Liver (tissue), 9 donors: Measurements from ENCODE around the gene ANGPTL4. TPM values are rescaled to one million over a fixed set of nuclear protein-coding genes. Genes with fewer than 3 reads are reported as not detected.

Experiments used
- DNase-seq: peaks from one replicate; pipeline ENCODE4 v3.0.0-alpha.2; 2017; ENCODE audit warnings: low spot score
- H3K27ac ChIP-seq, 2 donors: one replicate each; pipeline ENCODE4 v1.7.0; 2013; ENCODE audit warnings: inconsistent platforms in 2 of 2, low read length in 2 of 2, control low read depth in 1 of 2, low read depth in 1 of 2, mild to moderate bottlenecking in 1 of 2
- H3K27me3 ChIP-seq, 4 donors: one replicate each; pipeline versions ENCODE4 v1.6.1 to v1.7.0; 2013; ENCODE audit warnings: low read length in 3 of 4, inconsistent platforms in 1 of 4, mild to moderate bottlenecking in 1 of 4, moderate library complexity in 1 of 4; ENCODE audit not compliant: control insufficient read depth in 4 of 4, insufficient read depth in 4 of 4
- H3K36me3 ChIP-seq, 4 donors: one replicate each; pipeline versions ENCODE4 v1.6.1 to v1.7.0; 2013; ENCODE audit warnings: low read length in 3 of 4, mild to moderate bottlenecking in 3 of 4, low read depth in 1 of 4, moderate library complexity in 1 of 4; ENCODE audit not compliant: control insufficient read depth in 4 of 4, insufficient read depth in 3 of 4
- H3K4me1 ChIP-seq, 4 donors: one replicate each; pipeline versions ENCODE4 v1.6.1 to v1.7.0; 2013; ENCODE audit warnings: low read length in 3 of 4, mild to moderate bottlenecking in 3 of 4, moderate library complexity in 1 of 4; ENCODE audit not compliant: control insufficient read depth in 4 of 4, insufficient read depth in 4 of 4
- H3K4me3 ChIP-seq, 3 donors: one replicate each; pipeline versions ENCODE4 v1.6.1 to v1.7.0; 2013; ENCODE audit warnings: low read length in 3 of 3, control low read depth in 1 of 3, low read depth in 1 of 3, mild to moderate bottlenecking in 1 of 3
- H3K9ac ChIP-seq, 2 donors: one replicate each; pipeline ENCODE4 v1.7.0; 2013; ENCODE audit warnings: low read length in 2 of 2, mild to moderate bottlenecking in 2 of 2, moderate library complexity in 2 of 2, control low read depth in 1 of 2, low read depth in 1 of 2
- H3K9me3 ChIP-seq, 4 donors: one replicate each; pipeline versions ENCODE4 v1.6.1 to v1.7.0; 2013; ENCODE audit warnings: low read length in 3 of 4; ENCODE audit not compliant: control insufficient read depth in 4 of 4
- EGR1 ChIP-seq, 2 donors: IDR thresholded peaks; 2 replicates each; pipeline ENCODE4 v1.6.1; 2016 to 2018; ENCODE audit warnings: antibody characterized with exemption in 2 of 2, low read depth in 2 of 2
- FOXA1 ChIP-seq: IDR thresholded peaks from 2 replicates; pipeline ENCODE4 v1.6.1; 2016; ENCODE audit warnings: antibody characterized with exemption
- FOXA2 ChIP-seq: IDR thresholded peaks from 2 replicates; pipeline ENCODE4 v1.6.1; 2016; ENCODE audit warnings: antibody characterized with exemption
- GABPA ChIP-seq, 2 donors: IDR thresholded peaks in 1 of 2; conservative IDR thresholded peaks in 1 of 2; 2 replicates each; pipeline ENCODE4 v1.6.1; 2016; ENCODE audit warnings: antibody characterized with exemption in 2 of 2, mild to moderate bottlenecking in 1 of 2, moderate library complexity in 1 of 2
- HNF4A ChIP-seq, 2 donors: conservative IDR thresholded peaks; 2 replicates each; pipeline ENCODE4 v1.6.1; 2016; ENCODE audit warnings: antibody characterized with exemption in 2 of 2, mild to moderate bottlenecking in 2 of 2
- HNF4G ChIP-seq: IDR thresholded peaks from 2 replicates; pipeline ENCODE4 v1.6.1; 2016; ENCODE audit warnings: antibody characterized with exemption
- JUND ChIP-seq, 2 donors: IDR thresholded peaks; 2 replicates each; pipeline ENCODE4 v1.6.1; 2016; ENCODE audit warnings: antibody characterized with exemption in 2 of 2
- NR2F2 ChIP-seq: IDR thresholded peaks from 2 replicates; pipeline ENCODE4 v1.6.1; 2016; ENCODE audit warnings: antibody characterized with exemption
- RAD21 ChIP-seq, 2 donors: IDR thresholded peaks; 2 replicates each; pipeline ENCODE4 v1.6.1; 2016; ENCODE audit warnings: antibody characterized with exemption in 2 of 2, mild to moderate bottlenecking in 2 of 2
- RXRA ChIP-seq, 2 donors: IDR thresholded peaks; 2 replicates each; pipeline ENCODE4 v1.6.1; 2017 to 2018; ENCODE audit warnings: antibody characterized with exemption in 2 of 2, mild to moderate bottlenecking in 1 of 2
- SP1 ChIP-seq: IDR thresholded peaks from 2 replicates; pipeline ENCODE4 v1.6.1; 2018; ENCODE audit warnings: antibody characterized with exemption, mild to moderate bottlenecking
- TAF1 ChIP-seq: conservative IDR thresholded peaks from 2 replicates; pipeline ENCODE4 v1.6.1; 2016; ENCODE audit warnings: antibody characterized with exemption, mild to moderate bottlenecking
- YY1 ChIP-seq: IDR thresholded peaks from 2 replicates; pipeline ENCODE4 v1.6.1; 2016; ENCODE audit warnings: antibody characterized with exemption, mild to moderate bottlenecking
- WGBS: extraction: QIAGEN DNeasy Blood & Tissue Kit; methylation state at CpG from one replicate; pipeline ENCODE4 v1.1.7; 2013; 5-methylcytosine and 5-hydroxymethylcytosine counted together
- polyA plus RNA-seq, 2 donors: library from polyadenylated mRNA; stranded (reverse) in 1 of 2; unstranded in 1 of 2; fragments of 200-250 nt in 1 of 2; fragments of >200 nt in 1 of 2; fragmentation: Nextera tagmentation in 1 of 2; extraction: Ambion mirVana in 1 of 2; gene quantifications; one replicate each; pipeline versions ENCODE4 v1.2.1 to v1.2.3, GENCODE V29; 2013 to 2015
- total RNA-seq, 2 donors: library from RNA; depleted of rRNA; stranded (reverse); fragments of >200 nt; gene quantifications; one replicate each; pipeline ENCODE4 v1.2.3, GENCODE V29; 2014
- TF ChIP-seq, protein P1 (sequence below): fragments of 150-350 bp; IDR thresholded peaks from 2 replicates; pipeline ENCODE4 v1.5.1; 2017; ENCODE audit warnings: improper control_type of control experiment, low read depth, low read length; ENCODE audit not compliant: missing input control
- TF ChIP-seq, protein P2 (sequence below): IDR thresholded peaks from 2 replicates; pipeline ENCODE4 v1.6.1; 2016; ENCODE audit warnings: antibody characterized with exemption, mild to moderate bottlenecking
- TF ChIP-seq, protein P3 (sequence below): IDR thresholded peaks from 2 replicates; pipeline ENCODE4 v1.6.1; 2016; ENCODE audit warnings: antibody characterized with exemption
- TF ChIP-seq, protein P4 (sequence below): IDR thresholded peaks from 2 replicates; pipeline ENCODE4 v1.6.1; 2016; ENCODE audit warnings: antibody characterized with exemption
- TF ChIP-seq, protein P5 (sequence below): IDR thresholded peaks from 2 replicates; pipeline ENCODE4 v1.6.1; 2016; ENCODE audit warnings: antibody characterized with exemption
- donor health status: healthy.
- donor health status: healthy.
- donor health status: healthy.
- donor health status: healthy.
- donor health status: healthy.

ANGPTL4 gene
- total and polyA plus RNA-seq, 4 donors: 0.65 to 144 (median 71.6) TPM

DNA sequence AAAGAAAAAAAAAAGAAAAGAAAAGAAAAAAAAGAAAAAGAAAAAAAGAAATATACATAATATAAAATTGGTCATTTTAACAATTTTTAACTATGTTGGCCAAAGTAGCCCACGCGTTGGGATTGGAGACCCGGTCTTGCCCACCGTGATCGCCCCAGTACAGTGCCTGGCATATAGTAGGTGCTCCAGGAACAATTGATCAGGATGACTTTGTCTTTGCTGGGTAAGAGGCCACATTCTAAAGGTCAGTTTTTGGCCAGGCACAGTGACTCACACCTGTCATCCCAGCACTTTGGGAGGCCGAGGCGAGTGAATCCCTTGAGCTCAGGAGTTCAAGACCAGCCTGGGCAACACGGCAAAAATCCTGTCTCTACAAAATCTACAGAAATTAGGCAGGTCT is 3.8 kb upstream of the ANGPTL4 start (continued):
- TF ChIP-seq SP1 (peak; percentile 40), RAD21 (IDR thresholded peaks at IDR 0.05) (no peak), FOXA2 (no peak), RXRA (IDR thresholded peaks at IDR 0.05) (peak; percentile 38 to 63)
- TF ChIP-seq, protein P1, sequence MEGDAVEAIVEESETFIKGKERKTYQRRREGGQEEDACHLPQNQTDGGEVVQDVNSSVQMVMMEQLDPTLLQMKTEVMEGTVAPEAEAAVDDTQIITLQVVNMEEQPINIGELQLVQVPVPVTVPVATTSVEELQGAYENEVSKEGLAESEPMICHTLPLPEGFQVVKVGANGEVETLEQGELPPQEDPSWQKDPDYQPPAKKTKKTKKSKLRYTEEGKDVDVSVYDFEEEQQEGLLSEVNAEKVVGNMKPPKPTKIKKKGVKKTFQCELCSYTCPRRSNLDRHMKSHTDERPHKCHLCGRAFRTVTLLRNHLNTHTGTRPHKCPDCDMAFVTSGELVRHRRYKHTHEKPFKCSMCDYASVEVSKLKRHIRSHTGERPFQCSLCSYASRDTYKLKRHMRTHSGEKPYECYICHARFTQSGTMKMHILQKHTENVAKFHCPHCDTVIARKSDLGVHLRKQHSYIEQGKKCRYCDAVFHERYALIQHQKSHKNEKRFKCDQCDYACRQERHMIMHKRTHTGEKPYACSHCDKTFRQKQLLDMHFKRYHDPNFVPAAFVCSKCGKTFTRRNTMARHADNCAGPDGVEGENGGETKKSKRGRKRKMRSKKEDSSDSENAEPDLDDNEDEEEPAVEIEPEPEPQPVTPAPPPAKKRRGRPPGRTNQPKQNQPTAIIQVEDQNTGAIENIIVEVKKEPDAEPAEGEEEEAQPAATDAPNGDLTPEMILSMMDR: no peak

DNA sequence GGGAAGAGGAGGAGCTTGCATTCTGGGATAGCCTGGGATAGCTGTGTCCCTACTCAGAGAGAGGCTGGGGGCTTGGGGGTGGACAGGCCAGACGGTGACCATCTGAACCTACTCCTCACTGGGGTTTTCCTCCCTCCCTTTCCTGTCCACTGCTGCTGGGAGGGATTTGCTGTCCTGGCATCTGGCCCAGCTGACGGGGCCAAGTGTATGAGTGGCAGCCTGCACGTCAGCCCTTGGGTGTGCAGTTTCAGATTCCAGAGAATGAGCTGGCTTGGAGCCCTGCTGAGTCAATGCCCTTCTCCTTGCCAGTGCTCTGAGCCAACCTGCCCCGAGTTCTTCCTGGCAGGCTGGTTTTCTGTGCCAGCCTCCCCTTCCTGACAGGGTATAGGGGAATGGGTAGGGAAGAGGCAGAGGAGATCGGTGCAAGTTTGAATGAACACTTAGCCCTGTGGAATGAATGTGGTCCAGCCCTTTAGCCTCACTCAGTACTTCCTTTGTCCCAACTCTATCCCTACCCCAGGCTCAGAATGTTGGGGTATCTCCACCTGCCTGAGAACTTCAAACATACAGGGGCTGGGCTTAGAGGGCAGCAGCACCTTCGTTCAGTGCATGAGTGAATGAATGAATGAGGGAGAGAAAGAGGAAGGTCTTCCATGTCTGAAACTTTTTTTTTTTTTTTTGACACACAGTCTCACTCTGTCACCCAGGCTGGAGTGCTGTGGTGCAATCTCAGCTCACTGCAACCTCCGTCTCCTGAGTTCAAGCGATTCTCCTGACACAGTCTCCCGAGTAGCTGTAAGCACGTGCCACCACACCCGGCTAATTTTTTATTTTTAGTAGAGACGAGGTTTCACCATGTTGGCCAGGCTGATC is 1.8 kb upstream of the ANGPTL4 start:
- H3K4me1 ChIP-seq: peaks cover 11 to 48% (median 28%) of the 10 kb centered on the region in 4 donors
- WGBS: 11% methylated on average over 12 of the region's 12 CpGs
- peak overlapping the region in 1 of 2 donors; percentile 21 for H3K9ac ChIP-seq

More for the DNA sequence above, 1.8 kb upstream of the ANGPTL4 start:
- H3K9me3 ChIP-seq: no peaks in the 10 kb centered on the region
- H3K27ac ChIP-seq: peak overlapping the region; percentile 94 to 97
- no peak overlapping the region for H3K4me3 ChIP-seq
- H3K27me3 ChIP-seq: no peaks in the 10 kb centered on the region
- peak; percentile 76 for DNase-seq
- peak; percentile 54 to 55 for TF ChIP-seq RAD21 (IDR thresholded peaks at IDR 0.05)
- TF ChIP-seq HNF4A (conservative IDR thresholded peaks at IDR 0.05): peak; percentile 67 to 81
- TF ChIP-seq JUND (IDR thresholded peaks at IDR 0.05): peak; percentile 87 to 93
- TF ChIP-seq SP1: peak; percentile 86
- TF ChIP-seq TAF1: no peak
- TF ChIP-seq GABPA (IDR thresholded peaks at IDR 0.05 in 1 of 2, conservative IDR thresholded peaks at IDR 0.05 in 1 of 2): peak in 1 of 2 donors; percentile 58
- TF ChIP-seq, protein P2, sequence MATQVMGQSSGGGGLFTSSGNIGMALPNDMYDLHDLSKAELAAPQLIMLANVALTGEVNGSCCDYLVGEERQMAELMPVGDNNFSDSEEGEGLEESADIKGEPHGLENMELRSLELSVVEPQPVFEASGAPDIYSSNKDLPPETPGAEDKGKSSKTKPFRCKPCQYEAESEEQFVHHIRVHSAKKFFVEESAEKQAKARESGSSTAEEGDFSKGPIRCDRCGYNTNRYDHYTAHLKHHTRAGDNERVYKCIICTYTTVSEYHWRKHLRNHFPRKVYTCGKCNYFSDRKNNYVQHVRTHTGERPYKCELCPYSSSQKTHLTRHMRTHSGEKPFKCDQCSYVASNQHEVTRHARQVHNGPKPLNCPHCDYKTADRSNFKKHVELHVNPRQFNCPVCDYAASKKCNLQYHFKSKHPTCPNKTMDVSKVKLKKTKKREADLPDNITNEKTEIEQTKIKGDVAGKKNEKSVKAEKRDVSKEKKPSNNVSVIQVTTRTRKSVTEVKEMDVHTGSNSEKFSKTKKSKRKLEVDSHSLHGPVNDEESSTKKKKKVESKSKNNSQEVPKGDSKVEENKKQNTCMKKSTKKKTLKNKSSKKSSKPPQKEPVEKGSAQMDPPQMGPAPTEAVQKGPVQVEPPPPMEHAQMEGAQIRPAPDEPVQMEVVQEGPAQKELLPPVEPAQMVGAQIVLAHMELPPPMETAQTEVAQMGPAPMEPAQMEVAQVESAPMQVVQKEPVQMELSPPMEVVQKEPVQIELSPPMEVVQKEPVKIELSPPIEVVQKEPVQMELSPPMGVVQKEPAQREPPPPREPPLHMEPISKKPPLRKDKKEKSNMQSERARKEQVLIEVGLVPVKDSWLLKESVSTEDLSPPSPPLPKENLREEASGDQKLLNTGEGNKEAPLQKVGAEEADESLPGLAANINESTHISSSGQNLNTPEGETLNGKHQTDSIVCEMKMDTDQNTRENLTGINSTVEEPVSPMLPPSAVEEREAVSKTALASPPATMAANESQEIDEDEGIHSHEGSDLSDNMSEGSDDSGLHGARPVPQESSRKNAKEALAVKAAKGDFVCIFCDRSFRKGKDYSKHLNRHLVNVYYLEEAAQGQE: peak; percentile 78
- peak; percentile 11 for TF ChIP-seq NR2F2
- peak; percentile 77 for TF ChIP-seq YY1
- TF ChIP-seq, protein P1: no peak
- TF ChIP-seq, protein P3, sequence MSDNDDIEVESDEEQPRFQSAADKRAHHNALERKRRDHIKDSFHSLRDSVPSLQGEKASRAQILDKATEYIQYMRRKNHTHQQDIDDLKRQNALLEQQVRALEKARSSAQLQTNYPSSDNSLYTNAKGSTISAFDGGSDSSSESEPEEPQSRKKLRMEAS: peak; percentile 85
- TF ChIP-seq, protein P4, sequence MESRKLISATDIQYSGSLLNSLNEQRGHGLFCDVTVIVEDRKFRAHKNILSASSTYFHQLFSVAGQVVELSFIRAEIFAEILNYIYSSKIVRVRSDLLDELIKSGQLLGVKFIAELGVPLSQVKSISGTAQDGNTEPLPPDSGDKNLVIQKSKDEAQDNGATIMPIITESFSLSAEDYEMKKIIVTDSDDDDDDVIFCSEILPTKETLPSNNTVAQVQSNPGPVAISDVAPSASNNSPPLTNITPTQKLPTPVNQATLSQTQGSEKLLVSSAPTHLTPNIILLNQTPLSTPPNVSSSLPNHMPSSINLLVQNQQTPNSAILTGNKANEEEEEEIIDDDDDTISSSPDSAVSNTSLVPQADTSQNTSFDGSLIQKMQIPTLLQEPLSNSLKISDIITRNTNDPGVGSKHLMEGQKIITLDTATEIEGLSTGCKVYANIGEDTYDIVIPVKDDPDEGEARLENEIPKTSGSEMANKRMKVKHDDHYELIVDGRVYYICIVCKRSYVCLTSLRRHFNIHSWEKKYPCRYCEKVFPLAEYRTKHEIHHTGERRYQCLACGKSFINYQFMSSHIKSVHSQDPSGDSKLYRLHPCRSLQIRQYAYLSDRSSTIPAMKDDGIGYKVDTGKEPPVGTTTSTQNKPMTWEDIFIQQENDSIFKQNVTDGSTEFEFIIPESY: peak; percentile 86
- TF ChIP-seq FOXA2: peak; percentile 55
- peak; percentile 91 to 96 for TF ChIP-seq RXRA (IDR thresholded peaks at IDR 0.05)
- peak in 1 of 2 donors; percentile 61 for TF ChIP-seq EGR1 (IDR thresholded peaks at IDR 0.05; ENCODE audit: low read depth in 2 of 2)
- peak; percentile 23 for TF ChIP-seq HNF4G
- TF ChIP-seq, protein P5, sequence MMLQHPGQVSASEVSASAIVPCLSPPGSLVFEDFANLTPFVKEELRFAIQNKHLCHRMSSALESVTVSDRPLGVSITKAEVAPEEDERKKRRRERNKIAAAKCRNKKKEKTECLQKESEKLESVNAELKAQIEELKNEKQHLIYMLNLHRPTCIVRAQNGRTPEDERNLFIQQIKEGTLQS: no peak
- peak; percentile 9 for TF ChIP-seq FOXA1
- no peaks in the 10 kb centered on the region for H3K36me3 ChIP-seq
